ENCODE measurements around the gene C16orf74. TPM values are rescaled to one million over a fixed set of nuclear protein-coding genes. Genes with fewer than 3 reads are reported as not detected.

Gene C16orf74
- total and polyA plus RNA-seq, 11 donors, result 0.53 to 4.1 (median 1.6) TPM

- H3K4me1 ChIP-seq, result peaks cover 0 to 20% (median 0%) of the 10 kb centered on the region in 12 donors
- WGBS, 4 donors, result 69 to 75% (median 71%) methylated on average over 20 of the region's 20 CpGs
- DNase-seq, result peak in 1 of 5 donors; percentile 28
- no peaks in the 10 kb centered on the region for H3K9me3 ChIP-seq
- H3K27me3 ChIP-seq, result peaks cover 0 to 32% (median 0%) of the 10 kb centered on the region in 9 donors
- H3K27ac ChIP-seq, result no peak overlapping the region
- H3K36me3 ChIP-seq, result no peaks in the 10 kb centered on the region
- no peak overlapping the region for H3K4me3 ChIP-seq
- intact Hi-C loops (cut with DNase I), result no loop called here
- TF ChIP-seq CTCF (IDR thresholded peaks at IDR 0.05), result peak in 7 of 12 donors; percentile 6 to 26 (median 14)
- TF ChIP-seq POLR2A (IDR thresholded peaks at IDR 0.05), result no peak
- peak in 2 of 4 donors; percentile 30 to 39 for ATAC-seq
Observed at GRCh38 chr16:85759631-85760419, 8.9 kb upstream of the C16orf74 start.

- no peaks in the 10 kb centered on the region for H3K9me3 ChIP-seq
- intact Hi-C loops (cut with DNase I), result no loop called here
- H3K4me1 ChIP-seq, result peaks cover 0 to 20% (median 0%) of the 10 kb centered on the region in 12 donors
- no peak overlapping the region for H3K27ac ChIP-seq
- ATAC-seq (no peak), DNase-seq (peak in 1 of 5 donors; percentile 24)
- H3K36me3 ChIP-seq, result no peaks in the 10 kb centered on the region
- H3K27me3 ChIP-seq, result peaks cover 0 to 32% (median 0%) of the 10 kb centered on the region in 9 donors
- no peak for TF ChIP-seq CTCF (IDR thresholded peaks at IDR 0.05)
- TF ChIP-seq POLR2A (IDR thresholded peaks at IDR 0.05), result no peak
- 61 to 72% (median 66%) methylated on average over 16 of the region's 16 CpGs for WGBS, 4 donors
- no peak overlapping the region for H3K4me3 ChIP-seq
Observed at GRCh38 chr16:85759136-85759535, 8.2 kb upstream of the C16orf74 start.

GRCh38 chr16:85757341-85757822 is 6.5 kb upstream of the C16orf74 start:
- H3K36me3 ChIP-seq, result no peaks in the 10 kb centered on the region
- WGBS, 4 donors, result 84 to 87% (median 85%) methylated on average over 7 of the region's 7 CpGs
- H3K27me3 ChIP-seq, result peaks cover 0 to 23% (median 0%) of the 10 kb centered on the region in 9 donors
- no peak for ATAC-seq
- H3K4me3 ChIP-seq, result no peak overlapping the region
- DNase-seq, result no peak
- no peak for TF ChIP-seq CTCF (IDR thresholded peaks at IDR 0.05)
- no peak for TF ChIP-seq POLR2A (IDR thresholded peaks at IDR 0.05)
- H3K9me3 ChIP-seq, result no peaks in the 10 kb centered on the region
- no peak overlapping the region for H3K27ac ChIP-seq
- intact Hi-C loops (cut with DNase I), result no loop called here
- H3K4me1 ChIP-seq, result peaks cover 0 to 27% (median under 1%) of the 10 kb centered on the region in 12 donors

GRCh38 chr16:85755929-85756768 is 5.3 kb upstream of the C16orf74 start:
- intact Hi-C loops (cut with DNase I), result no loop called here
- H3K36me3 ChIP-seq, result no peaks in the 10 kb centered on the region
- no peak for TF ChIP-seq POLR2A (IDR thresholded peaks at IDR 0.05)
- TF ChIP-seq CTCF (IDR thresholded peaks at IDR 0.05), result no peak

More at GRCh38 chr16:85755929-85756768, 5.3 kb upstream of the C16orf74 start:
- peaks cover 0 to 16% (median 0%) of the 10 kb centered on the region in 9 donors for H3K27me3 ChIP-seq
- no peaks in the 10 kb centered on the region for H3K9me3 ChIP-seq
- no peak overlapping the region for H3K27ac ChIP-seq
- DNase-seq, result peak in 1 of 5 donors; percentile 10
- WGBS, 4 donors, result 70 to 77% (median 72%) methylated on average over 20 to 25 of the region's 25 CpGs
- ATAC-seq, result no peak
- no peak overlapping the region for H3K4me3 ChIP-seq
- H3K4me1 ChIP-seq, result peaks cover 0 to 29% (median 6%) of the 10 kb centered on the region in 12 donors
